Measurements from ENCODE around the gene MAG.

MAG gene

GRCh38 chr19:35294859-35295791 is 3.2 kb downstream of the MAG start:
- H3K36me3 ChIP-seq (ENCODE audit: insufficient read depth, low read length), result no peaks in the 10 kb centered on the region
- peaks cover 6% of the 10 kb centered on the region; the same call in 1 of the 2 replicates for H3K4me1 ChIP-seq (ENCODE audit: insufficient read depth, low read length)
- H3K27me3 ChIP-seq (ENCODE audit: insufficient read depth, low read length), result no peaks in the 10 kb centered on the region
- no peak overlapping the region for H3K27ac ChIP-seq (ENCODE audit: low read depth, low read length)
- 84% methylated on average over 24 of the region's 25 CpGs for WGBS
- H3K4me3 ChIP-seq (ENCODE audit: low read length), result no peak overlapping the region
- H3K9ac ChIP-seq (ENCODE audit: low read depth, low read length), result no peak overlapping the region
- H3K9me3 ChIP-seq (ENCODE audit: insufficient read depth, low read depth, low read length), result no peaks in the 10 kb centered on the region

- Histone ChIP-seq H3K27ac (ENCODE audit: low read depth, low read length) (no peak overlapping the region), H3K36me3 (ENCODE audit: insufficient read depth, low read length) (no peaks in the 10 kb centered on the region), H3K4me3 (ENCODE audit: low read length) (no peak overlapping the region), H3K4me1 (ENCODE audit: insufficient read depth, low read length) (peaks cover 6% of the 10 kb centered on the region; the same call in 1 of the 2 replicates), H3K9ac (ENCODE audit: low read depth, low read length) (no peak overlapping the region), H3K27me3 (ENCODE audit: insufficient read depth, low read length) (no peaks in the 10 kb centered on the region), H3K9me3 (ENCODE audit: insufficient read depth, low read depth, low read length) (no peaks in the 10 kb centered on the region)
- WGBS, result 68% methylated on average over 24 of the region's 24 CpGs
Observed at GRCh38 chr19:35295792-35296462, 4.0 kb downstream of the MAG start.

GRCh38 chr19:35296644-35297514 is 4.9 kb downstream of the MAG start:
- Histone ChIP-seq H3K4me3 (ENCODE audit: low read length) (no peak overlapping the region), H3K4me1 (ENCODE audit: insufficient read depth, low read length) (0 out of 2 replicates have a peak, but pooled peaks cover 6% of the 10 kb centered on the region), H3K9ac (ENCODE audit: low read depth, low read length) (no peak overlapping the region)

GRCh38 chr19:35297515-35297848 is 5.5 kb downstream of the MAG start:
- H3K4me3 ChIP-seq (ENCODE audit: low read length), result no peak overlapping the region
- H3K36me3 ChIP-seq (ENCODE audit: insufficient read depth, low read length), result no peaks in the 10 kb centered on the region
- no peaks in the 10 kb centered on the region for H3K9me3 ChIP-seq (ENCODE audit: insufficient read depth, low read depth, low read length)
- H3K9ac ChIP-seq (ENCODE audit: low read depth, low read length), result no peak overlapping the region
- no peaks in the 10 kb centered on the region for H3K27me3 ChIP-seq (ENCODE audit: insufficient read depth, low read length)
- WGBS, result 94% methylated on average over 3 of the region's 3 CpGs
- H3K27ac ChIP-seq (ENCODE audit: low read depth, low read length), result no peak overlapping the region
- H3K4me1 ChIP-seq (ENCODE audit: insufficient read depth, low read length), result 0 out of 2 replicates have a peak, but pooled peaks cover 6% of the 10 kb centered on the region

More at GRCh38 chr19:35296644-35297514, 4.9 kb downstream of the MAG start:
- no peaks in the 10 kb centered on the region for H3K27me3 ChIP-seq (ENCODE audit: insufficient read depth, low read length)
- no peaks in the 10 kb centered on the region for H3K9me3 ChIP-seq (ENCODE audit: insufficient read depth, low read depth, low read length)
- no peaks in the 10 kb centered on the region for H3K36me3 ChIP-seq (ENCODE audit: insufficient read depth, low read length)
- no peak overlapping the region for H3K27ac ChIP-seq (ENCODE audit: low read depth, low read length)
- WGBS, result 88% methylated on average over 7 of the region's 7 CpGs

GRCh38 chr19:35297922-35298321 is 6.0 kb downstream of the MAG start:
- H3K27me3 ChIP-seq (ENCODE audit: insufficient read depth, low read length), result no peaks in the 10 kb centered on the region
- H3K4me3 ChIP-seq (ENCODE audit: low read length), result no peak overlapping the region
- no peaks in the 10 kb centered on the region for H3K36me3 ChIP-seq (ENCODE audit: insufficient read depth, low read length)
- WGBS, result 90% methylated on average over 2 of the region's 2 CpGs
- H3K9ac ChIP-seq (ENCODE audit: low read depth, low read length), result no peak overlapping the region
- 0 out of 2 replicates have a peak, but pooled peaks cover 6% of the 10 kb centered on the region for H3K4me1 ChIP-seq (ENCODE audit: insufficient read depth, low read length)
- no peak overlapping the region for H3K27ac ChIP-seq (ENCODE audit: low read depth, low read length)
- H3K9me3 ChIP-seq (ENCODE audit: insufficient read depth, low read depth, low read length), result no peaks in the 10 kb centered on the region

GRCh38 chr19:35298561-35298972 is 6.6 kb downstream of the MAG start:
- Histone ChIP-seq H3K9ac (ENCODE audit: low read depth, low read length) (no peak overlapping the region), H3K9me3 (ENCODE audit: insufficient read depth, low read depth, low read length) (no peaks in the 10 kb centered on the region), H3K4me1 (ENCODE audit: insufficient read depth, low read length) (0 out of 2 replicates have a peak, but pooled peaks cover 4% of the 10 kb centered on the region), H3K4me3 (ENCODE audit: low read length) (no peak overlapping the region), H3K36me3 (ENCODE audit: insufficient read depth, low read length) (no peaks in the 10 kb centered on the region), H3K27ac (ENCODE audit: low read depth, low read length) (no peak overlapping the region), H3K27me3 (ENCODE audit: insufficient read depth, low read length) (no peaks in the 10 kb centered on the region)
- 90% methylated on average over 5 of the region's 5 CpGs for WGBS

- 91% methylated on average over 53 of the region's 55 CpGs for WGBS
- Histone ChIP-seq H3K27ac (ENCODE audit: low read depth, low read length) (no peak overlapping the region), H3K36me3 (ENCODE audit: insufficient read depth, low read length) (no peaks in the 10 kb centered on the region), H3K4me3 (ENCODE audit: low read length) (no peak overlapping the region), H3K9me3 (ENCODE audit: insufficient read depth, low read depth, low read length) (no peaks in the 10 kb centered on the region), H3K4me1 (ENCODE audit: insufficient read depth, low read length) (0 out of 2 replicates have a peak, but pooled peaks cover 3% of the 10 kb centered on the region), H3K27me3 (ENCODE audit: insufficient read depth, low read length) (no peaks in the 10 kb centered on the region), H3K9ac (ENCODE audit: low read depth, low read length) (no peak overlapping the region)
Observed at GRCh38 chr19:35299523-35300338, 7.8 kb downstream of the MAG start.

GRCh38 chr19:35300339-35300649 is 8.3 kb downstream of the MAG start:
- Histone ChIP-seq H3K4me3 (ENCODE audit: low read length) (no peak overlapping the region), H3K9ac (ENCODE audit: low read depth, low read length) (no peak overlapping the region), H3K4me1 (ENCODE audit: insufficient read depth, low read length) (0 out of 2 replicates have a peak, but pooled peaks cover under 1% of the 10 kb centered on the region), H3K27me3 (ENCODE audit: insufficient read depth, low read length) (no peaks in the 10 kb centered on the region), H3K36me3 (ENCODE audit: insufficient read depth, low read length) (no peaks in the 10 kb centered on the region), H3K27ac (ENCODE audit: low read depth, low read length) (no peak overlapping the region), H3K9me3 (ENCODE audit: insufficient read depth, low read depth, low read length) (no peaks in the 10 kb centered on the region)
- 92% methylated on average over 10 of the region's 10 CpGs for WGBS

GRCh38 chr19:35301961-35302360 is 10.0 kb downstream of the MAG start:
- WGBS, result 90% methylated on average over 2 of the region's 2 CpGs
- H3K4me3 ChIP-seq (ENCODE audit: low read length), result no peak overlapping the region
- H3K27ac ChIP-seq (ENCODE audit: low read depth, low read length), result no peak overlapping the region
- H3K9ac ChIP-seq (ENCODE audit: low read depth, low read length), result no peak overlapping the region
- H3K36me3 ChIP-seq (ENCODE audit: insufficient read depth, low read length), result no peaks in the 10 kb centered on the region
- no peaks in the 10 kb centered on the region for H3K9me3 ChIP-seq (ENCODE audit: insufficient read depth, low read depth, low read length)
- H3K27me3 ChIP-seq (ENCODE audit: insufficient read depth, low read length), result no peaks in the 10 kb centered on the region
- H3K4me1 ChIP-seq (ENCODE audit: insufficient read depth, low read length), result no peaks in the 10 kb centered on the region

GRCh38 chr19:35302446-35302845 is 10.5 kb downstream of the MAG start:
- WGBS, result 87% methylated on average over 16 of the region's 16 CpGs

More at GRCh38 chr19:35302446-35302845, 10.5 kb downstream of the MAG start:
- Histone ChIP-seq H3K9me3 (ENCODE audit: insufficient read depth, low read depth, low read length) (no peaks in the 10 kb centered on the region), H3K27ac (ENCODE audit: low read depth, low read length) (no peak overlapping the region), H3K36me3 (ENCODE audit: insufficient read depth, low read length) (no peaks in the 10 kb centered on the region), H3K4me3 (ENCODE audit: low read length) (no peak overlapping the region), H3K27me3 (ENCODE audit: insufficient read depth, low read length) (no peaks in the 10 kb centered on the region), H3K9ac (ENCODE audit: low read depth, low read length) (no peak overlapping the region), H3K4me1 (ENCODE audit: insufficient read depth, low read length) (no peaks in the 10 kb centered on the region)
